CD4-positive, alpha-beta memory T cell (primary cell): ENCODE results near the gene CHRNA5. TPM values are rescaled to one million over a fixed set of nuclear protein-coding genes. Genes with fewer than 3 reads are reported as not detected.
A peak's percentile ranks its signal among the peaks of the same experiment; 100 is the strongest.

Experiments
- CTCF ChIA-PET: fragments of 350-600 bp; sonication (Branson Sonifier 250); formaldehyde crosslinking; loops from one replicate; lab custom pipeline; 2021; ENCODE audit warnings: inconsistent platforms; ENCODE audit not compliant: partially characterized antibody; lab: Charles Lee
- POLR2A ChIA-PET: fragments of 350-600 bp; sonication (Branson Sonifier 250); formaldehyde crosslinking; loops from one replicate; lab custom pipeline; 2021; ENCODE audit not compliant: partially characterized antibody; lab: Charles Lee
- DNase-seq, 5 donors: peaks; one replicate each; pipeline versions ENCODE4 v3.0.0 to v3.0.0-alpha.2; 2020 to 2022; ENCODE audit warnings: mixed read lengths in 1 of 5
- H3K27ac ChIP-seq: one replicate; pipeline ENCODE4 v1.7.0; 2013; ENCODE audit warnings: low read depth, low read length
- H3K27me3 ChIP-seq: 2 replicates; pipeline ENCODE4 v1.7.0; 2013; ENCODE audit warnings: mild to moderate bottlenecking, low read length, moderate library complexity; ENCODE audit not compliant: insufficient read depth
- H3K36me3 ChIP-seq: 2 replicates; pipeline ENCODE4 v1.7.0; 2013; ENCODE audit warnings: mild to moderate bottlenecking, low read length, moderate library complexity; ENCODE audit not compliant: insufficient read depth
- H3K4me1 ChIP-seq: 2 replicates; pipeline ENCODE4 v1.7.0; 2013; ENCODE audit warnings: mild to moderate bottlenecking, low read length, moderate library complexity; ENCODE audit not compliant: insufficient read depth
- H3K4me3 ChIP-seq, 2 donors: one replicate each; pipeline ENCODE4 v1.7.0; 2013; ENCODE audit warnings: low read length in 2 of 2, mild to moderate bottlenecking in 1 of 2
- H3K9me3 ChIP-seq, 2 donors: one replicate each; pipeline ENCODE4 v1.7.0; 2013; ENCODE audit warnings: low read length in 2 of 2, control low read depth in 1 of 2; ENCODE audit not compliant: control insufficient read depth in 1 of 2
- H3K27ac Mint-ChIP-seq, 7 donors: one replicate each; pipeline ENCODE4 v1.8.0; 2020 to 2021; ENCODE audit warnings: mixed read lengths in 7 of 7, mild to moderate bottlenecking in 6 of 7, inconsistent platforms in 3 of 7, moderate library complexity in 3 of 7
- H3K27me3 Mint-ChIP-seq, 2 donors: one replicate each; pipeline ENCODE4 v1.8.0; 2020 to 2021; ENCODE audit warnings: mixed read lengths in 2 of 2
- H3K36me3 Mint-ChIP-seq, 2 donors: one replicate each; pipeline ENCODE4 v1.8.0; 2020 to 2021; ENCODE audit warnings: mixed read lengths in 2 of 2, inconsistent platforms in 1 of 2, mild to moderate bottlenecking in 1 of 2
- H3K4me1 Mint-ChIP-seq, 4 donors: one replicate each; pipeline ENCODE4 v1.8.0; 2020 to 2021; ENCODE audit warnings: mixed read lengths in 4 of 4, mild to moderate bottlenecking in 1 of 4
- H3K4me3 Mint-ChIP-seq, 8 donors: one replicate each; pipeline ENCODE4 v1.8.0; 2020 to 2021; ENCODE audit warnings: mixed read lengths in 8 of 8, mild to moderate bottlenecking in 7 of 8, moderate library complexity in 6 of 8, inconsistent platforms in 3 of 8
- H3K9me3 Mint-ChIP-seq, 8 donors: one replicate each; pipeline ENCODE4 v1.8.0; 2020 to 2021; ENCODE audit warnings: mixed read lengths in 8 of 8, mild to moderate bottlenecking in 5 of 8, inconsistent platforms in 3 of 8, moderate library complexity in 1 of 8
- intact Hi-C: fragments of 100-400 bp; cut with micrococcal nuclease; formaldehyde crosslinking; loops from one replicate; pipeline ENCODE4 v1.15.1; 2023
- polyA plus RNA-seq, 2 donors: library from polyadenylated mRNA; unstranded; fragments of 300-500 nt; fragmentation: Illumina TruSeq; gene quantifications; one replicate each; pipeline ENCODE4 v1.2.3, GENCODE V29; 2021
- total RNA-seq, 2 experiments: library from RNA; stranded (reverse); gene quantifications; one replicate each; pipeline ENCODE4 v1.2.3, GENCODE V29; 2021

The CHRNA5 gene
- total and polyA plus RNA-seq, 4 experiments from 2014 or later = 0.07 to 1.6 (median 1.0) TPM

DNA sequence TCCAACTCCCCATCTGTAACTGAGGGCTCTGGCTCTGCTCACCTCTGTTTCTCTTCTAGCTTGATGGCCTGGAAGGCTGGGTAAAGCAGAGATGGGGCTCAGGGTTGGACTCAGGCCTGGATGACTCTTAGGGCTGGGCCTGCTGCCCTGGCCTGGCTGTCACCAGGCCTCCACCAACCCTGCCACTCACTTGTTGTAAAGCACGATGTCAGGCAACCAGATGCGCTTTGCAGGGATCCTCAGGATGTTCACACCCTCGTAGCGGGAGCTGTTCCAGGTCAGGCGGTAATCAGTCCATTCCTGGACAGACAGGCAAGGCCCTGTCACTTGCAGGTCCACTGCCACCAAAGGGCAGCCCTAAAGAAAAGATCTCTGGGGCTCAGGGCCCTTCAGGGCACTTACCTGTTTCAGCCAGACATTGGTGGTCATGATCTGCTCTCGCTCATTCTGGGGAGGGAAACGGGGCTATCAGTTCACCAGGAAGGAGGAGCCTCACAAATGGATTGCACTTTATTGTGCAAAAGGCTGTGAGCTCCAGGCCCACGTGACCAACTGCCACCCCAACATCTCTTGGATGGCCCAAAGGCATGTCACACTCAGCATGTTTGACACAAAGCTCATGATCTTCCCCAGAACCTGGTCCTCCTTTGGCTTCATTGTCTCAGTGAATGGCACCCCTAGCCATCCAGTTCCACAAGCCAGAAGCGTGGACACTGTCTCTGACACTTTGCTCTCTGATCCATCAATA lies 65.7 kb downstream of the CHRNA5 start:
- DNase-seq = no peak
- H3K4me1 Mint-ChIP-seq = no peaks in the 10 kb centered on the region
- no peaks in the 10 kb centered on the region for H3K36me3 ChIP-seq
- H3K36me3 Mint-ChIP-seq = no peaks in the 10 kb centered on the region
- intact Hi-C loops = no loop called here
- POLR2A ChIA-PET = no interaction called here
- no peaks in the 10 kb centered on the region for H3K9me3 ChIP-seq
- H3K27ac Mint-ChIP-seq = no peak overlapping the region
- peaks cover 0 to 13% (median 8%) of the 10 kb centered on the region in 8 donors for H3K9me3 Mint-ChIP-seq
- H3K4me3 Mint-ChIP-seq = no peak overlapping the region
- H3K4me1 ChIP-seq = no peaks in the 10 kb centered on the region
- H3K4me3 ChIP-seq = no peak overlapping the region
- CTCF ChIA-PET = interaction anchor here (1.4 kb wide), 1 partner anchor 12 kb away, joined by 4 read pairs; no protein-coding TSS in a partner anchor
- no peak overlapping the region for H3K27ac ChIP-seq
- peaks cover 8 to 43% of the 10 kb centered on the region in 2 donors for H3K27me3 Mint-ChIP-seq
- no peaks in the 10 kb centered on the region for H3K27me3 ChIP-seq

DNA sequence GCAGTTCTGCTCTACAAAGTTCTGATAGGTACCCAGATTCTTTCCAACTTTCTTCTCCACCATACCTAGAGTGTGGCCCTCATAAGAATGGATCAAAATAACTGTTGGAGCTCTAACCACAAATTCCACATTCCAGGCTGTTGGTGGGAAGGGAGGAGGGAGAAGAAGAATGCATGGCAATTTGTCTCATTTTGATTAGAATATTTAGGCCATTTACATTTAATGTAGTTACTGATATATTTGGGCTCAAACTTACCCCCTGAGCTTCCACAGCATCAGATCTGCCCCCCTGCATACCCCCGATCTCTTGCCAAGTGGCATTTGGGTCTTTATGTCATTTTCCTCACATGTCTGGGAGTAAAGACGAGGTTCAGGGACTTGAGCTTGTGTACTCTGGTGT lies 68.0 kb downstream of the CHRNA5 start:
- no peaks in the 10 kb centered on the region for H3K4me1 ChIP-seq
- Mint-ChIP-seq H3K36me3 (no peaks in the 10 kb centered on the region), H3K4me1 (no peaks in the 10 kb centered on the region), H3K4me3 (peak overlapping the region in 1 of 8 donors; percentile 49), H3K9me3 (peaks cover 0 to 13% (median 8%) of the 10 kb centered on the region in 8 donors), H3K27ac (no peak overlapping the region), H3K27me3 (peaks cover 4 to 33% of the 10 kb centered on the region in 2 donors)
- no peak overlapping the region for H3K27ac ChIP-seq
- CTCF ChIA-PET = no interaction called here
- no peaks in the 10 kb centered on the region for H3K27me3 ChIP-seq
- H3K36me3 ChIP-seq = no peaks in the 10 kb centered on the region
- POLR2A ChIA-PET = interaction anchor here (1.0 kb wide), 1 partner anchor 12 kb away, joined by 3 read pairs; no protein-coding TSS in a partner anchor
- no peaks in the 10 kb centered on the region for H3K9me3 ChIP-seq
- intact Hi-C loops = no loop called here
- no peak overlapping the region for H3K4me3 ChIP-seq
- no peak for DNase-seq

DNA sequence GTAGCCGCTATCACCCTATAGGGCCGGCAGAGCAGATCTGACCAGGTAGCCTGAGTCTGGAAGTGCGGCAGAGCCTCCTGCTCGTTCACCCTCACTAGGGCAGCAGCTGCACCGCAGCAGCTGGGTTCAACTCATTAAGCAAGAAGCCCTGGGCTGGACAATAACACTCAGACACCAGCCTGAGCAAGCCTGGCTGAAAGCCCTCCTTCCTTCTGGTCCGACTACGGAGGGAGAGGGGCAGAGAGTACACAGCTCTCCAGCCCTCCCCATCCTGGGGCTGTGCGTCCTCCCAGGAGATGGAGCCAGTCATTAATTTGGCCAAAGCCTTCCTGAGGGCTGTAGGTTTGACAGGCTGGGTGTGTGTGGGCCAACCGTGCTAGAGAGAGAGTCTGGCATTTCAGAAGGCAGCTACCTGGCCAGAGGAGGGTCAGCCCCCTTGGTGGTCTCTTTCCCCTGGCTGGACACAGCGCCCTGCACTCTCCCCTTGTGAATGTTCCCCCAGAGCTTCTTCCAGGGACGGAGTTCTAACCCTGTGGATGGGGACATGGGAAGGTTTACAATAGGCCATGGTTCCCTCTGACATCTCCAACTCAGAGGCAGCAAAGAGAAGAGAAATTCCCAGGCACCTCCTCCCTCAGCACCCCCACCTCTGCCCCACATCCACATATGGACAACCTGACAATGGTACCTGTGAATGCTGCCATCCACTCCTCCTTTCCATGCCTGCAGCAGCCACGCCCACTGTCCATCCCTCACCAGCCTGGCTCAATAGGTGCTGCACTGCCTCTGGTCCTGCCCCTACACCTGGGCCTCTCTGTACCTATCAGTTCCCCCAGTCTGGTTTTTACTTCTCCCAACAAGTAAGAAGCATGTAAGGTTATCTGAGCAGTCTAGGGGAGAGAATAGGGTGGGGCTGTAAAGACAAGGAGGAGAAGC lies 69.2 kb downstream of the CHRNA5 start:
- peaks cover 0 to 30% of the 10 kb centered on the region in 2 donors for H3K27me3 Mint-ChIP-seq
- H3K4me1 Mint-ChIP-seq = no peaks in the 10 kb centered on the region
- peaks cover 0 to 13% (median 8%) of the 10 kb centered on the region in 8 donors for H3K9me3 Mint-ChIP-seq
- no peak overlapping the region for H3K27ac Mint-ChIP-seq
- H3K36me3 Mint-ChIP-seq = no peaks in the 10 kb centered on the region
- H3K4me3 Mint-ChIP-seq = no peak overlapping the region
- H3K9me3 ChIP-seq = no peaks in the 10 kb centered on the region
- CTCF ChIA-PET = interaction anchor here (1.2 kb wide), 1 partner anchor 550 kb away, joined by 3 read pairs; no protein-coding TSS in a partner anchor
- H3K27me3 ChIP-seq = no peaks in the 10 kb centered on the region
- intact Hi-C loops = no loop called here
- POLR2A ChIA-PET = interaction anchor here (1.0 kb wide), 1 partner anchor 10 kb away, joined by 3 read pairs; no protein-coding TSS in a partner anchor
- no peak overlapping the region for H3K4me3 ChIP-seq
- H3K36me3 ChIP-seq = no peaks in the 10 kb centered on the region
- H3K4me1 ChIP-seq = no peaks in the 10 kb centered on the region
- no peak overlapping the region for H3K27ac ChIP-seq
- no peak for DNase-seq

GRCh38 chr15:78635346-78635745 lies 70.0 kb downstream of the CHRNA5 start:
- no peak for DNase-seq
- H3K4me1 ChIP-seq = peaks cover under 1% of the 10 kb centered on the region
- Mint-ChIP-seq H3K4me1 (no peaks in the 10 kb centered on the region), H3K27me3 (peaks cover 2 to 26% of the 10 kb centered on the region in 2 donors), H3K4me3 (no peak overlapping the region), H3K9me3 (peaks cover 0 to 13% (median 8%) of the 10 kb centered on the region in 8 donors), H3K36me3 (no peaks in the 10 kb centered on the region), H3K27ac (no peak overlapping the region)
- intact Hi-C loops = no loop called here
- no peak overlapping the region for H3K4me3 ChIP-seq
- no peaks in the 10 kb centered on the region for H3K36me3 ChIP-seq
- H3K9me3 ChIP-seq = no peaks in the 10 kb centered on the region
- no peak overlapping the region for H3K27ac ChIP-seq
- CTCF ChIA-PET = interaction anchor here (1.2 kb wide), 1 partner anchor 549 kb away, joined by 3 read pairs; no protein-coding TSS in a partner anchor
- POLR2A ChIA-PET = no interaction called here
- no peaks in the 10 kb centered on the region for H3K27me3 ChIP-seq

- peaks cover 4% of the 10 kb centered on the region for H3K4me1 ChIP-seq
- ChIA-PET POLR2A (no interaction called here), CTCF (no interaction called here)
- H3K4me3 ChIP-seq = no peak overlapping the region
- no peaks in the 10 kb centered on the region for H3K9me3 ChIP-seq
- Mint-ChIP-seq H3K27ac (peak overlapping the region in 1 of 7 donors; percentile 35), H3K4me1 (peaks cover 0 to 3% (median 2%) of the 10 kb centered on the region in 4 donors), H3K27me3 (peaks cover 4 to 27% of the 10 kb centered on the region in 2 donors), H3K36me3 (no peaks in the 10 kb centered on the region), H3K4me3 (no peak overlapping the region), H3K9me3 (peaks cover 0 to 13% (median 8%) of the 10 kb centered on the region in 8 donors)
- DNase-seq = no peak
- H3K27ac ChIP-seq = no peak overlapping the region
- no peaks in the 10 kb centered on the region for H3K36me3 ChIP-seq
- H3K27me3 ChIP-seq = no peaks in the 10 kb centered on the region
- intact Hi-C loops = no loop called here
These were observed 71.1 kb downstream of the CHRNA5 start for GRCh38 chr15:78636378-78636859.

GRCh38 chr15:78637776-78638435 lies 72.6 kb downstream of the CHRNA5 start:
- no peak overlapping the region for H3K4me3 ChIP-seq
- no peaks in the 10 kb centered on the region for H3K9me3 ChIP-seq
- ChIA-PET CTCF (interaction anchor here (1.1 to 2.9 kb wide), 3 partner anchors 16 to 547 kb away, joined by 3 to 18 read pairs (median 6); no protein-coding TSS in a partner anchor), POLR2A (no interaction called here)
- DNase-seq = no peak
- Mint-ChIP-seq H3K4me1 (peaks cover 2 to 10% (median 6%) of the 10 kb centered on the region in 4 donors), H3K4me3 (no peak overlapping the region), H3K36me3 (no peaks in the 10 kb centered on the region), H3K27ac (no peak overlapping the region), H3K27me3 (peaks cover 6 to 26% of the 10 kb centered on the region in 2 donors), H3K9me3 (peaks cover 0 to 12% (median 7%) of the 10 kb centered on the region in 8 donors)
- H3K36me3 ChIP-seq = no peaks in the 10 kb centered on the region
- H3K4me1 ChIP-seq = peaks cover 4% of the 10 kb centered on the region
- H3K27me3 ChIP-seq = no peaks in the 10 kb centered on the region
- H3K27ac ChIP-seq = no peak overlapping the region
- intact Hi-C loops = no loop called here
